HepG2 (cell line): ENCODE results near the gene TBC1D7. TPM values are rescaled to one million over a fixed set of nuclear protein-coding genes. Genes with fewer than 3 reads are reported as not detected.

Source experiments
- JARID2 ChIP-seq: sonication (generic); formaldehyde crosslinking; IDR thresholded peaks from 2 replicates; pipeline ENCODE4 v1.8.1; 2023; ENCODE audit warnings: missing genetic modification reagents, inconsistent platforms; ENCODE audit not compliant: insufficient replicate concordance
- MATR3 ChIP-seq: sonication (generic); formaldehyde crosslinking; IDR thresholded peaks from 2 replicates; pipeline ENCODE4 v1.4.0; 2020; ENCODE audit warnings: missing genetic modification reagents
- POLR2G ChIP-seq: fragments of 200-400 bp; formaldehyde crosslinking; IDR thresholded peaks from 2 replicates; pipeline ENCODE4 v1.6.1; 2018; ENCODE audit warnings: mild to moderate bottlenecking, low read depth, low read length, moderate library complexity
- SCMH1 ChIP-seq: sonication (generic); formaldehyde crosslinking; IDR thresholded peaks from 2 replicates; pipeline ENCODE4 v1.9.0; 2021; ENCODE audit warnings: missing genetic modification reagents, mild to moderate bottlenecking, borderline replicate concordance
- SIN3B ChIP-seq: fragments of 150-350 bp; IDR thresholded peaks from 2 replicates; pipeline ENCODE4 v1.6.1; 2014; ENCODE audit warnings: low read length
- SMAD9 ChIP-seq: sonication (generic); formaldehyde crosslinking; IDR thresholded peaks from 2 replicates; pipeline ENCODE4 v1.5.1; 2020; ENCODE audit warnings: mild to moderate bottlenecking, missing genetic modification reagents
- SNAPC4 ChIP-seq: sonication (generic); formaldehyde crosslinking; IDR thresholded peaks from 2 replicates; pipeline ENCODE4 v1.4.0; 2020; ENCODE audit warnings: mild to moderate bottlenecking, missing genetic modification reagents
- SRF ChIP-seq: IDR thresholded peaks from 2 replicates; pipeline ENCODE4 v1.6.1; 2011; ENCODE audit warnings: mild to moderate bottlenecking, low read depth, low read length, moderate library complexity
- THAP9 ChIP-seq: sonication (generic); formaldehyde crosslinking; IDR thresholded peaks from 2 replicates; pipeline ENCODE4; 2020; ENCODE audit warnings: missing genetic modification reagents, mild to moderate bottlenecking, borderline replicate concordance
- ZBTB14 ChIP-seq: sonication (generic); formaldehyde crosslinking; IDR thresholded peaks from 2 replicates; pipeline ENCODE4 v1.4.0; 2020; ENCODE audit warnings: missing genetic modification reagents
- ZNF572 ChIP-seq: sonication (generic); formaldehyde crosslinking; IDR thresholded peaks from 2 replicates; pipeline ENCODE4 v1.5.1; 2020; ENCODE audit warnings: mild to moderate bottlenecking, missing genetic modification reagents
- ZSCAN25 ChIP-seq: sonication (generic); formaldehyde crosslinking; IDR thresholded peaks from 2 replicates; pipeline ENCODE4 v1.8.0; 2022; ENCODE audit warnings: mild to moderate bottlenecking, missing genetic modification reagents
- polyA plus RNA-seq, 8 experiments: library from polyadenylated mRNA; depleted of rRNA in 3 of 8; stranded (reverse) in 7 of 8; unstranded in 1 of 8; fragments of >200 nt; fragmentation: Illumina TruSeq in 4 of 8; extraction: Trizol in 4 of 8; gene quantifications; 2 replicates each; pipeline versions ENCODE4 v1.2.1 to v1.2.3, GENCODE V29; 2011 to 2016; ENCODE audit warnings: low read depth in 4 of 8, missing spikeins in 1 of 8, mixed read lengths in 1 of 8; ENCODE audit not compliant: insufficient read depth in 1 of 8
- total RNA-seq, 5 experiments: library from RNA; depleted of rRNA; stranded (reverse); fragments of >200 nt; fragmentation: Illumina TruSeq; extraction: Trizol; gene quantifications; 2 replicates each; pipeline ENCODE4 v1.2.3, GENCODE V29; 2016; ENCODE audit warnings: low read depth in 1 of 5
- TF ChIP-seq, protein P1 (sequence below): sonication (generic); formaldehyde crosslinking; IDR thresholded peaks from 2 replicates; pipeline ENCODE4 v1.5.1; 2020; ENCODE audit warnings: mild to moderate bottlenecking, missing genetic modification reagents, borderline replicate concordance
- TF ChIP-seq, protein P2 (sequence below): sonication (generic); formaldehyde crosslinking; IDR thresholded peaks from 2 replicates; pipeline ENCODE4 v1.4.0; 2020; ENCODE audit warnings: missing genetic modification reagents
- TF ChIP-seq, protein P3 (sequence below): sonication (generic); formaldehyde crosslinking; IDR thresholded peaks from 2 replicates; pipeline ENCODE4 v1.8.0; 2022; ENCODE audit warnings: mild to moderate bottlenecking, missing genetic modification reagents; ENCODE audit not compliant: insufficient replicate concordance

TBC1D7 gene
- total and polyA plus RNA-seq, 2 of the 13 experiments (the other 11 are each of a cell fraction or from before 2014, with no cell fraction given): 23.3 to 30.8 TPM

DNA sequence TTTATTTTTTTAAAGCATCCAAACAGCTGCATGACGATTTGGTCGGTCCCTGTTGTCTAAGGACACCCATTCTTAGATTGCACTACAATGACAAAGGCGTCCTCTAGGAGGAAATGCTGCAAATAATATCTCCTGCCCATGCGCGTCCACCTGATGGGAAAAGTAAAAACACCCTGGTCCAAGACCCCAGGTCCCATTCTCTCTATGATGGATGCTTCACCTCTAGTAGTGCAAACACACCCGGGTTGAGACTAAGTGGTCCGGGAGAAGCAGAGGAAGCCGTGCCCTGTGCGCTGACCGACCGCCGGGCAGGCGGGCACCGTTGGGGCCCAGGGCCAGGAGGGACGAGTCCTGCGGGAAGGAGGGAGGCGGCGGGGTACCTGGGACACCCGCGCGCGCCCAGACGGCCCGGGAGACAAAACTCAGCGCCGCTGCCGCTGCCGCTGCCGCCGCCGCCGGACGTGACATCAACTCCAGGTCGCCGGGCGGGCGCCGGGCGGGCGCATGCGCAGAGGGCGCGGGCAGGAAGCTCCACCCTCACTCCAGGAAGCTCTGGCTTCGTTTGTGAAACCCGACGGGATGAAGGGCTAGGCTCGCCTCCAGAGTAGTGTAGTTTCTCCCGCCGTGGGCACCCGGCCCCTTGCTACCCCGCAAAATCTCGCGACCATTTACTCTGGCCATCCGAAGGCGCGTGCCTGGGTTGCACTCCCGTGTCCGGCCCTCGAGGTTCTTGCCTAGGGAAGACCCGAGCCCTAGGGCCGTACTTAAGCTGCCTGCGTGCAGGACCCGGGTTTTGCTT, at the start of gene TBC1D7 (continued):
- TF ChIP-seq, protein P1, sequence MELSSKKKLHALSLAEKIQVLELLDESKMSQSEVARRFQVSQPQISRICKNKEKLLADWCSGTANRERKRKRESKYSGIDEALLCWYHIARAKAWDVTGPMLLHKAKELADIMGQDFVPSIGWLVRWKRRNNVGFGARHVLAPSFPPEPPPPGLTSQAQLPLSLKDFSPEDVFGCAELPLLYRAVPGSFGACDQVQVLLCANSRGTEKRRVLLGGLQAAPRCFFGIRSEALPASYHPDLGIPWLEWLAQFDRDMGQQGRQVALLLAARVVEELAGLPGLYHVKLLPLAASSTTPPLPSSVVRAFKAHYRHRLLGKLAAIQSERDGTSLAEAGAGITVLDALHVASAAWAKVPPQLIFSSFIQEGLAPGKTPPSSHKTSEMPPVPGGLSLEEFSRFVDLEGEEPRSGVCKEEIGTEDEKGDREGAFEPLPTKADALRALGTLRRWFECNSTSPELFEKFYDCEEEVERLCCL (CRISPR knock-in tag): no peak
- TF ChIP-seq JARID2 (CRISPR knock-in tag) (peak; percentile 81), ZSCAN25 (CRISPR knock-in tag) (peak; percentile 53; the same call in 1 of the 2 replicates), SMAD9 (no peak), MATR3 (CRISPR knock-in tag) (no peak), SCMH1 (CRISPR knock-in tag) (no peak), SRF (no peak), SNAPC4 (CRISPR knock-in tag) (0 out of 2 replicates have a peak, but pooled peaks have one; percentile 4), SIN3B (no peak), POLR2G (peak; percentile 96), ZNF572 (CRISPR knock-in tag) (peak; percentile 88), THAP9 (CRISPR knock-in tag) (no peak; the same call in 1 of the 2 replicates), ZBTB14 (CRISPR knock-in tag) (peak; percentile 55; the same call in 1 of the 2 replicates)
- TF ChIP-seq, protein P2, sequence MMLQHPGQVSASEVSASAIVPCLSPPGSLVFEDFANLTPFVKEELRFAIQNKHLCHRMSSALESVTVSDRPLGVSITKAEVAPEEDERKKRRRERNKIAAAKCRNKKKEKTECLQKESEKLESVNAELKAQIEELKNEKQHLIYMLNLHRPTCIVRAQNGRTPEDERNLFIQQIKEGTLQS: no peak; the same call in 1 of the 2 replicates
- TF ChIP-seq, protein P3, sequence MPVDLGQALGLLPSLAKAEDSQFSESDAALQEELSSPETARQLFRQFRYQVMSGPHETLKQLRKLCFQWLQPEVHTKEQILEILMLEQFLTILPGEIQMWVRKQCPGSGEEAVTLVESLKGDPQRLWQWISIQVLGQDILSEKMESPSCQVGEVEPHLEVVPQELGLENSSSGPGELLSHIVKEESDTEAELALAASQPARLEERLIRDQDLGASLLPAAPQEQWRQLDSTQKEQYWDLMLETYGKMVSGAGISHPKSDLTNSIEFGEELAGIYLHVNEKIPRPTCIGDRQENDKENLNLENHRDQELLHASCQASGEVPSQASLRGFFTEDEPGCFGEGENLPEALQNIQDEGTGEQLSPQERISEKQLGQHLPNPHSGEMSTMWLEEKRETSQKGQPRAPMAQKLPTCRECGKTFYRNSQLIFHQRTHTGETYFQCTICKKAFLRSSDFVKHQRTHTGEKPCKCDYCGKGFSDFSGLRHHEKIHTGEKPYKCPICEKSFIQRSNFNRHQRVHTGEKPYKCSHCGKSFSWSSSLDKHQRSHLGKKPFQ (CRISPR knock-in tag): no peak
